Activated naive CD8-positive, alpha-beta T cell treated with anti-CD3 and anti-CD28 coated beads, Interleukin-2, amount 10 ng/mL, durations not matched to agents 7 days and 5 days (primary cell): ENCODE data around the gene TM4SF5. TPM values are rescaled to one million over a fixed set of nuclear protein-coding genes. Genes with fewer than 3 reads are reported as not detected.
A peak's percentile ranks its signal among the peaks of the same experiment; 100 is the strongest.
"Not testable (repeated sequence)": the region's sequence is repeated elsewhere in the genome, so short reads cannot be mapped to it uniquely, and the experiment has no call there.

Experiments used
- ATAC-seq: fragments of 150-1000 bp; cut with Tn5 transposase; one replicate; pipeline ENCODE4 v1.10.0; 2021; ENCODE audit warnings: low read depth, moderate library complexity
- POLR2A ChIA-PET: fragments of 350-600 bp; sonication (Branson Sonifier 250); formaldehyde crosslinking; loops from one replicate; lab custom pipeline; 2021; ENCODE audit warnings: antibody characterized with exemption; lab: Charles Lee
- DNase-seq: peaks from one replicate; pipeline ENCODE4 v3.0.0; 2021
- H3K27ac Mint-ChIP-seq: one replicate; pipeline ENCODE4 v1.8.0; 2022; ENCODE audit warnings: mild to moderate bottlenecking, mixed read lengths
- H3K27me3 Mint-ChIP-seq: one replicate; pipeline ENCODE4 v1.8.0; 2022; ENCODE audit warnings: mild to moderate bottlenecking, moderate library complexity, mixed read lengths
- H3K36me3 Mint-ChIP-seq: one replicate; pipeline ENCODE4 v1.8.0; 2021; ENCODE audit warnings: mild to moderate bottlenecking, mixed read lengths
- H3K4me1 Mint-ChIP-seq: one replicate; pipeline ENCODE4 v1.8.0; 2021; ENCODE audit warnings: mixed read lengths
- H3K4me3 Mint-ChIP-seq: one replicate; pipeline ENCODE4 v1.8.0; 2022; ENCODE audit warnings: mild to moderate bottlenecking, moderate library complexity, mixed read lengths
- H3K9me3 Mint-ChIP-seq: one replicate; pipeline ENCODE4 v1.8.0; 2021; ENCODE audit warnings: mixed read lengths
- total RNA-seq, 2 experiments: library from RNA; stranded (reverse); gene quantifications; one replicate each; pipeline ENCODE4 v1.2.3, GENCODE V29; 2021

TM4SF5 gene
- total RNA-seq, 2 experiments from 2014 or later, result not detected

DNA sequence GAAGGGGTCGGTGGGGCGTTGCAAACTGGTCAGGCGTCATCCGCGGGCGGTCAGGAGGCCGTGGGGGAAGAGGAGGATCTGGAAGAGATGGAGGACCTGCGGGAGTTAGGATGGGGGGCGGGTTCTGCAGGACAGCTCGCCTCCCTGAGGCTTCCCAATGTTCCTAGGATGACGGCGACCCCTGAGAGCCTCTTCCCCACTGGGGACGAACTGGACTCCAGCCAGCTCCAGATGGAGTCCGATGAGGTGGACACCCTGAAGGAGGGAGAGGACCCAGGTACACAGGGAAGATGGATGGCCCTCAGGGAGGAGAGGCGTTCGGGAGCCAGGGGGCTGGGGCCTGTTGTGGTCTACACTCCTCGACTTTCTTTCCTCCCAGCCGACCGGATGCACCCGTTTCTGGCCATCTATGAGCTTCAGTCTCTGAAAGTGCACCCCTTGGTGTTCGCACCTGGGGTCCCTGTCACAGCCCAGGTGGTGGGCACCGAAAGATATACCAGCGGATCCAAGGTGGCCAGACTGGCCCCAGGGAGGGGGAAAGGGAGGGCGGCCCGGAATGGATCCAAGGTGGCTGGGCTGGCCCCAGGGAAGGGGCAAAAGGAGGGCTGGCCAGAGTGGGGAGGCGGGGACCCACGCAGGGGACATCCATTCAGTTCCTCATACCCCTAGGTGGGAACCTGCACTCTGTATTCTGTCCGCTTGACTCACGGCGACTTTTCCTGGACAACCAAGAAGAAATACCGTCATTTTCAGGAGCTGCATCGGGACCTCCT lies 36.1 kb downstream of the TM4SF5 start:
- POLR2A ChIA-PET, result interaction anchor here (1.1 to 2.7 kb wide), 5 partner anchors 12 to 105 kb away, joined by 3 to 20 read pairs (median 5); partner anchors contain the start of genes ARRB2, GLTPD2, MINK1 and PSMB6
- H3K27ac Mint-ChIP-seq, result peak overlapping the region; percentile 61
- ATAC-seq (no peak), DNase-seq (no peak)
- peak overlapping the region; percentile 81 for H3K4me3 Mint-ChIP-seq
- H3K9me3 Mint-ChIP-seq, result no peaks in the 10 kb centered on the region
- H3K4me1 Mint-ChIP-seq, result peaks cover 12% of the 10 kb centered on the region
- H3K36me3 Mint-ChIP-seq, result peaks cover 9% of the 10 kb centered on the region
- no peaks in the 10 kb centered on the region for H3K27me3 Mint-ChIP-seq

GRCh38 chr17:4808378-4808767 lies 36.7 kb downstream of the TM4SF5 start:
- H3K36me3 Mint-ChIP-seq, result peaks cover 9% of the 10 kb centered on the region
- H3K4me3 Mint-ChIP-seq, result peak overlapping the region; percentile 57
- H3K27ac Mint-ChIP-seq, result peak overlapping the region; percentile 56
- no peak for DNase-seq
- no peaks in the 10 kb centered on the region for H3K9me3 Mint-ChIP-seq
- no peak for ATAC-seq
- POLR2A ChIA-PET, result interaction anchor here (1.1 to 2.7 kb wide), 3 partner anchors 12 to 25 kb away, joined by 3 to 20 read pairs (median 17); partner anchors contain the start of genes GLTPD2, MINK1 and PSMB6
- no peaks in the 10 kb centered on the region for H3K27me3 Mint-ChIP-seq
- H3K4me1 Mint-ChIP-seq, result peaks cover 12% of the 10 kb centered on the region

GRCh38 chr17:4810696-4811290 lies 39.1 kb downstream of the TM4SF5 start:
- Mint-ChIP-seq H3K27me3 (no peaks in the 10 kb centered on the region), H3K36me3 (peaks cover 9% of the 10 kb centered on the region), H3K4me1 (peaks cover 10% of the 10 kb centered on the region), H3K27ac (no peak overlapping the region), H3K4me3 (no peak overlapping the region), H3K9me3 (no peaks in the 10 kb centered on the region)
- DNase-seq (no peak), ATAC-seq (no peak)
- POLR2A ChIA-PET, result no interaction called here

DNA sequence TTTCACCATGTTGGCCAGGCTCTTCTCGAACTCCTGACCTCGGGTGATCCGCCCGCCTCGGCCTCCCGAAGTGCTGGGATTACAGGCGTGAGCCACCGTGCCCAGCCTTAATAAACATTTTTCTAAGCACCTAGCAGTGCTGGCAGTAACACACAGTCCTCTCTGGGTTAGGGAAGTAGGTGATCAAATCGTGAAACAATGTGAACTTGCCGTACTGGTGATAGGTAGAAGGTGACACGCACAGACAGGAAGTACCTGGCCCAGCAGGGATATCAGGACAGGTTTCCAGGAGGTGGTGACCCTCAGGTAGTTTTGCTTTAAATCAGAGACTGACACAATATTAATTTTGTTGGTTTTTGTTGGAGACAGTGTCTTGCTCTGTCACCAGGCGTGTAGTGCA lies 39.8 kb downstream of the TM4SF5 start:
- H3K27ac Mint-ChIP-seq, result no peak overlapping the region
- H3K4me3 Mint-ChIP-seq, result no peak overlapping the region
- H3K27me3 Mint-ChIP-seq, result no peaks in the 10 kb centered on the region
- H3K36me3 Mint-ChIP-seq, result peaks cover 9% of the 10 kb centered on the region
- DNase-seq (no peak), ATAC-seq (no peak)
- POLR2A ChIA-PET, result no interaction called here
- H3K4me1 Mint-ChIP-seq, result peaks cover 5% of the 10 kb centered on the region
- no peaks in the 10 kb centered on the region for H3K9me3 Mint-ChIP-seq

DNA sequence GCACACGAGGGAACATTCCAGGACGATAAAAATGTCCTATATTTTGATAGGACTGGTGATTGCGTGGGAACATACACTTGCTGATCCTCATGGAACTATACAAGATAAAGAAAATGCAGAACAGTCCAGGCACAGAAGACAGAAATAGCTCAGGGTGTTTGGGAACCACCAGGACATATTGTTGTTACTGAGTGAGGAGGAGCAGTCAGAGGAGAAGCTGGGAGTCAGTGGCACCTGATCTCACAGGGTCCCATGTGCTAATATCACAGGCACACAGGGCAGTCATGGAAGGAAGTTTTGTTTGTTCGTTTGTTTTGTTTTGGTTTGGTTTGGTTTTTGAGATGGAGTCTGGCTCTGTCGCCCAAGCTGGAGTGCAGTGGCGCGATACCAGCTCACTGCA lies 41.0 kb downstream of the TM4SF5 start:
- Mint-ChIP-seq H3K4me1 (peaks cover 2% of the 10 kb centered on the region), H3K4me3 (no peak overlapping the region), H3K36me3 (peaks cover 11% of the 10 kb centered on the region), H3K9me3 (no peaks in the 10 kb centered on the region), H3K27ac (peak overlapping the region; percentile 13), H3K27me3 (no peaks in the 10 kb centered on the region)
- ATAC-seq (no peak), DNase-seq (no peak)
- POLR2A ChIA-PET, result interaction anchor here (0.7 kb wide), 1 partner anchor 220 kb away, joined by 3 read pairs; no protein-coding TSS in a partner anchor

DNA sequence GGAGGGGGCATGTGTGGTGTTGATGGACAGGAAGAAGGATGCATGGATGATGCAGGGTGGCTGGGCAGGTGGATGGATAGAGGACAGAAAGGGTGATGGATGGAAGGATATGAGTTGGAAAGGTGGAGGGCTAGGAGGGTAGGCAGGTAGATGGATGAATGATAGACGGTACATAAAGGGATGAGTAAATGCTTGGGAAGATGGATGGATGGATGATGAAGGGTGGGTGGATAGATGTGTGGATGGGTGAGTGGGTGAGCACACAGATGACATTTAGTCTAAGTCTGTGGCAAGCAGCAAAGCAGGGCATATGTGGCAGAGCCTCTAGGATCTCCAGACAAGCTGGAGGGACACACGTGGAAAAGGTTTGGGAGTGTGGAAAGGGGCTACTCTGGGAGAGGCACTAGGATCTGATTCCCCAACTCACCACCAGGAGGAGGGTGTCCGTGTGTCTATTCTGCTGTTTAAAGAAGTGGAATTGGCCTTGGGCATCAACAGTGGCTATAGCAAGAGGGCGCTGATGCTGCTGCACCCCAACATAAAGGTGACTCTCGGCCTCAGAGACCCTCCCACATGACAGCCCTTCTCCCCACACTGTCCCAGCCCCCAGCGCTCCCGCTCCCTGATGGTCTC lies 43.5 kb downstream of the TM4SF5 start:
- Mint-ChIP-seq H3K36me3 (peaks cover 7% of the 10 kb centered on the region), H3K4me1 (no peaks in the 10 kb centered on the region), H3K9me3 (no peaks in the 10 kb centered on the region), H3K4me3 (no peak overlapping the region), H3K27ac (no peak overlapping the region), H3K27me3 (no peaks in the 10 kb centered on the region)
- POLR2A ChIA-PET, result no interaction called here
- no peak for DNase-seq
- ATAC-seq, result no peak

DNA sequence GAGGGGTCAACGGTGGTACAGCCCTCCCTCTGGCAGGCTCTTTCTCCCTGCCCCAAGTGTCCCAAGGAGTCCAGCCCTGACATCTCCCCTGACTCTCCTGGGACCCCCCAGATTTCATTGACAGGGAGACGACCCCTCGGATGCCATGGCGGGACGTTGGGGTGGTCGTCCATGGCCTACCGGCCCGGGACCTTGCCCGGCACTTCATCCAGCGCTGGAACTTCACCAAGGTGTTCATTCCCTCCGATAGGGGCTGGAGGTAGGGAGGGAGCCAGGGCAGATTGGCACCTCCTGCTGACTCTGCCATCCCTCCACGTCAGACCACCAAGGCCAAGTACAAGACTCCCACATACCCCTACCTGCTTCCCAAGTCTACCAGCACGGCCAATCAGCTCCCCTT lies 45.1 kb downstream of the TM4SF5 start:
- H3K36me3 Mint-ChIP-seq, result peaks cover 4% of the 10 kb centered on the region
- no peak overlapping the region for H3K4me3 Mint-ChIP-seq
- no peak for DNase-seq
- no peaks in the 10 kb centered on the region for H3K27me3 Mint-ChIP-seq
- POLR2A ChIA-PET, result no interaction called here
- no peaks in the 10 kb centered on the region for H3K9me3 Mint-ChIP-seq
- H3K4me1 Mint-ChIP-seq, result no peaks in the 10 kb centered on the region
- no peak overlapping the region for H3K27ac Mint-ChIP-seq
- no peak for ATAC-seq

DNA sequence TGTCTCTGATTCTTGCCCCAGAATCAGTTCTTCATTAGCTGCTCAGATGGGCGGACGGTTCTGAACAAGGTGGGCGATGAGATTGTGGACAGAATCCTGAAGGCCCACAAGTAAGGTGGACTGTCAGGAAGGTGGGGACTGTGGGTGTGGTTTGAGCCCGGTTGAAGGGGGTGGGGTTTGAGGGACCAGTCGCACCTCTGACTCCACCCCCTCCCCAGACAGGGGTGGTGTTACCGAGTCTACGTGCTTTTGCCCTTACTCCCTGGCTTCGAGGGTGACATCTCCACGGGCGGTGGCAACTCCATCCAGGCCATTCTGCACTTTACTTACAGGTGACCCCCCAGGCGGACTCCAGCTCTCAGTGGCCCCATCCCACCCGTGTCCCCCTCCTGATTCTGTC lies 46.6 kb downstream of the TM4SF5 start:
- POLR2A ChIA-PET, result no interaction called here
- H3K27me3 Mint-ChIP-seq, result no peaks in the 10 kb centered on the region
- no peaks in the 10 kb centered on the region for H3K9me3 Mint-ChIP-seq

DNA sequence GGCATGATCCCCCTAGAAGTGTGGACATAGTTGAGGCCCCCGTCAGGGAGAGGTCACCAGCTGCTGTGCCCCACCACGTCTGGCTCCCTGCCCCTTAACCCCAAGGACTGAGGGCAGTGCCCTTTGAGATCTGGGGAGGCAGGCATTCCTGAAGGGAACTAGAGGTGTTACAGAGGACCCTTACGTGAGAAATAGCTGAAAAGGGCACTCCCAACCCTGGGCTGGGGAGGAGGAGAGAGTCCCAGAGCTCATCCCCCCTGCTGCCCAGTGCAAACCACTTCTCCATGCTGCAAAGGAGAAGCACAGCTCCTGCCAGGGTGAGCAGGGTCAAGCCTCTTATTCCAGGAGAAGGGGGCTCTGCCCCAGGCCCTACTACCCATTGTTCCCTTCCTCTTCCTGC lies 51.1 kb downstream of the TM4SF5 start:
- H3K4me3 Mint-ChIP-seq, result no peak overlapping the region
- no peak for DNase-seq
- H3K9me3 Mint-ChIP-seq, result no peaks in the 10 kb centered on the region
- H3K4me1 Mint-ChIP-seq, result no peaks in the 10 kb centered on the region
- POLR2A ChIA-PET, result interaction anchor here (0.7 kb wide), 1 partner anchor 60 kb away, joined by 4 read pairs; no protein-coding TSS in a partner anchor
- H3K27me3 Mint-ChIP-seq, result no peaks in the 10 kb centered on the region
- no peak overlapping the region for H3K27ac Mint-ChIP-seq
- H3K36me3 Mint-ChIP-seq, result peaks cover 1% of the 10 kb centered on the region
- ATAC-seq, result no peak

More for the DNA sequence above, 46.6 kb downstream of the TM4SF5 start:
- Mint-ChIP-seq H3K4me3 (no peak overlapping the region), H3K36me3 (peaks cover 4% of the 10 kb centered on the region), H3K27ac (no peak overlapping the region), H3K4me1 (no peaks in the 10 kb centered on the region)
- no peak for DNase-seq
- no peak for ATAC-seq

DNA sequence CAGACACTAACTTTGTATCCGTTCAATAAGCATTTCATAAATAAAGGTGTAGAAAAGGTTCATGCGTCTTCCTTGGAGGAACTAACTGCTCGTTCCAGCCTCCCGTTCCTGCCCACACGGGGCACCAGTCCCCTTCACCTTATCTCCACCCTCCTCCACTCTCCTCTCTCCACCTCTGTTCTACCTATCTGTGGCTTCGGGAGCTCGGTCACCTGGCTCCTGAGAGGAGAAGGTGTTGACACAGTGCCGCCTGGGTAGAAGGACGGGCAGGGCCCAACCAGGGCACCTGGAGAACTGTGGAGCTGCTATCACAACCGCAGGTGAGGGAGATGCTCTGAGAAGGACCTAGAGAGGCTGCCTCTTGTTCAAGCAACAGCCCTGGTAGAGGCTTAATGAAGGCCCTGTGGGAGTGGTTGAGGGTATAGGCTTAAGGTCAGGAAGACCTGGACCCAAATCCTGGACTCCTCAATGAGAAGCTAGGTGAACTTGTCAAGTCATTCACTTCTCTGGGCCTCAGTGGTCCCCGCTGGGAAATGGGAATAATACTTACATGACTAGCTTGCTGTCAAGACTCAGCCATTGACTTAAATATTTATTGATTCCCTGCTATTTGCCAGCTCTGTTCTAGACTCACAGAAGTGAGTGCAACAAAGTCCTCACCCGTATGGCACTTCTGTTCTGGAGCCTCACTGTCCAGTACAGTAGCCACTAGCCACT lies 51.8 kb downstream of the TM4SF5 start:
- no peak overlapping the region for H3K4me3 Mint-ChIP-seq
- DNase-seq (no peak), ATAC-seq (no peak)
- no peak overlapping the region for H3K27ac Mint-ChIP-seq
- H3K9me3 Mint-ChIP-seq, result no peaks in the 10 kb centered on the region
- POLR2A ChIA-PET, result no interaction called here
- no peaks in the 10 kb centered on the region for H3K4me1 Mint-ChIP-seq
- H3K27me3 Mint-ChIP-seq, result no peaks in the 10 kb centered on the region
- H3K36me3 Mint-ChIP-seq, result peaks cover 1% of the 10 kb centered on the region

DNA sequence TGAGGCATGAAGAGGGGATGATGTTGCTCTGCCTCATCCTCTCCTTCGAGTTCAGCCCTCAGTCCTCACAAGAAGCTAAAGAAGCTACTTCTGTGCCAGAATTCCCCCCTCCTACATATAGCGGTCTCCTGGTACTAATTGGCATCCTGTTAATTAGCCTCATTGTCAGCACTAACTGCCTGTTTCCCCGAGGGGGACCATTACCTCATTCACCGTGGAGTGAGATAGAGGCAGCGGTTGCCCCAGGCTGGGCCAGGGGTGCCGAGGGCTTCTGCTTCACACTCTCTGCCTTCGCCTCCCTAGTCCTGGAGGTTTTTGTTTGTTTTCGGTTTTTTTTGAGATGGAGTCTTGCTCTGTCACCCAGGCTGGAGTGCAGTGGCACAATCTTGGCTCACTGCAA lies 55.7 kb downstream of the TM4SF5 start:
- ATAC-seq, result no peak
- Mint-ChIP-seq H3K4me1 (no peaks in the 10 kb centered on the region), H3K27me3 (no peaks in the 10 kb centered on the region), H3K36me3 (no peaks in the 10 kb centered on the region), H3K27ac (no peak overlapping the region), H3K9me3 (no peaks in the 10 kb centered on the region), H3K4me3 (no peak overlapping the region)
- POLR2A ChIA-PET, result no interaction called here
- no peak for DNase-seq

GRCh38 chr17:4832829-4833177 lies 61.1 kb downstream of the TM4SF5 start:
- H3K27me3 Mint-ChIP-seq, DNase-seq, H3K9me3 Mint-ChIP-seq, ATAC-seq, H3K36me3 Mint-ChIP-seq: not testable (repeated sequence)
- POLR2A ChIA-PET, result interaction anchor here (1.3 to 1.5 kb wide), 2 partner anchors 25 to 44 kb away, joined by 3 read pairs; no protein-coding TSS in a partner anchor
- H3K27ac Mint-ChIP-seq, result peak overlapping the region; percentile 88
- peak overlapping the region; percentile 97 for H3K4me3 Mint-ChIP-seq
- H3K4me1 Mint-ChIP-seq, result peaks cover 27% of the 10 kb centered on the region
